ENCODE data around the gene PSD4. TPM values are rescaled to one million over a fixed set of nuclear protein-coding genes. Genes with fewer than 3 reads are reported as not detected.

The PSD4 gene
- total and polyA plus RNA-seq, 10 of the 15 experiments (the other 5 are each of a cell fraction or from before 2014, with no cell fraction given): 0.68 to 114 (median 35.1) TPM

- TF ChIP-seq RAD21 (IDR thresholded peaks at IDR 0.05; ENCODE audit: insufficient read depth, low read depth, low read length) (peak; percentile 2; the same call in 1 of the 2 replicates), ZBTB4 (CRISPR knock-in tag; IDR thresholded peaks at IDR 0.05) (no peak)
- in situ Hi-C loops (cut with MboI) (no loop called here), intact Hi-C loops (cut with micrococcal nuclease; ENCODE audit: unreplicated experiment) (no loop called here)
- ChIA-PET SMC1A (ENCODE audit: uncharacterized antibody, unreplicated experiment) (interaction anchor here (0.9 to 2.0 kb wide), 8 partner anchors 14 to 101 kb away, joined by 3 to 11 read pairs (median 4); no protein-coding TSS in a partner anchor), POLR2A (interaction anchor here (0.6 to 1.7 kb wide), 4 partner anchors 10 to 42 kb away, joined by 3 to 7 read pairs (median 5); no protein-coding TSS in a partner anchor), CTCF (interaction anchor here (0.7 to 13.8 kb wide), 9 partner anchors 8 to 100 kb away, joined by 3 to 195 read pairs (median 5); no protein-coding TSS in a partner anchor), RAD21 (ENCODE audit: unreplicated experiment) (interaction anchor here (0.6 to 1.6 kb wide), 4 partner anchors 41 to 98 kb away, joined by 3 to 11 read pairs (median 4); no protein-coding TSS in a partner anchor)
- no TSS peak for BruUV-seq (replicated peaks)
- Histone ChIP-seq H3K27me3 (replicated peaks in 1 of 2; ENCODE audit: control insufficient read depth in 2 of 2, insufficient read depth in 2 of 2, low read length in 1 of 2) (no peaks in the 10 kb centered on the region), H2AFZ (ENCODE audit: control insufficient read depth, low read depth, low read length) (no peak overlapping the region), H3K9ac (ENCODE audit: control insufficient read depth, insufficient read depth, low read length) (no peak overlapping the region), H3K4me2 (ENCODE audit: control insufficient read depth, insufficient read depth) (peak overlapping the region; percentile 70), H3K4me1 (ENCODE audit: control insufficient read depth, insufficient read depth, low read length) (peaks cover 33% of the 10 kb centered on the region), H3K36me3 (ENCODE audit: control insufficient read depth in 2 of 2, insufficient read depth in 2 of 2, low read length in 1 of 2) (peaks cover 23 to 31% of the 10 kb centered on the region in 2 experiments), H4K20me1 (ENCODE audit: control insufficient read depth, insufficient read depth) (peaks cover 32% of the 10 kb centered on the region), H3K4me3 (peak overlapping the region; percentile 22; the same call in 1 of the 2 replicates), H3K9me3 (replicated peaks; ENCODE audit: control insufficient read depth, insufficient read depth, low read length) (no peaks in the 10 kb centered on the region), H3K79me2 (ENCODE audit: control insufficient read depth, insufficient read depth, low read length) (peaks cover 86% of the 10 kb centered on the region), H3K27ac (ENCODE audit: control insufficient read depth, insufficient read depth) (peak overlapping the region; percentile 20; the same call in 1 of the 2 replicates)
- WGBS (ENCODE audit: insufficient coverage, insufficient replicate concordance, low lambda C conversion rate, missing lambda C conversion rate): 78% methylated on average over 17 of the region's 17 CpGs
- DNase-seq (ENCODE audit: low read depth, low spot score) (no peak), FAIRE-seq (no peak), ATAC-seq (peak; percentile 12)
These were observed 6.6 kb downstream of the PSD4 start for GRCh38 chr2:113180131-113180946.

All from GM12878 (cell line).